ENCODE data around the gene C9orf152.

Gene C9orf152

DNA sequence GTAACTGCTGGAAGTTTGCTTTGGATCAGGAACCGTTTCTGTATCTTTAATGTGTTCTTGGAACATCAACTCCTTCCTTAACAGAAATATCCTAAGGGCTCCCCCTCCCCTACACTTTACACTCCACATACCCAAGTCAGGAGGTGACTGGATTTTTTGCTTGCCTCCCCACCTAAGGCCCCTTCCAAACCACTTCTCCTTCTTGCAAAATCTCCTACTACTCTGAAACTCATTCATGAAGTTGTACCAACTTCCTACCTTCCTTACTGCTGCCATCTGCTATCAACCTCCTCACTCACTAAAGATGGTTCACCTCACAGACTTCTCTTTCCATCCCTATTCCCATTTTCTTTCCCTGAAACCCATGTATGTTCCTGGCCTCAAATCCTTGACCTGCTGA is 32.2 kb upstream of the C9orf152 start:
- no peak for TF ChIP-seq TOX (CRISPR knock-in tag; IDR thresholded peaks at IDR 0.05; ENCODE audit: borderline replicate concordance)
- no peak for ATAC-seq

- no peak for ATAC-seq
- TF ChIP-seq RARB (CRISPR knock-in tag; IDR thresholded peaks at IDR 0.05), result no peak
- TF ChIP-seq BACH2 (CRISPR knock-in tag; IDR thresholded peaks at IDR 0.05; ENCODE audit: borderline replicate concordance), result no peak
- no peak for TF ChIP-seq ZNF8 (CRISPR knock-in tag; IDR thresholded peaks at IDR 0.05)
These were observed 20.4 kb upstream of the C9orf152 start for GRCh38 chr9:110228321-110228720.

GRCh38 chr9:110224583-110224982 is 16.6 kb upstream of the C9orf152 start:
- no peak for TF ChIP-seq POU6F1 (CRISPR knock-in tag; IDR thresholded peaks at IDR 0.05; ENCODE audit: borderline replicate concordance, low read depth)
- TF ChIP-seq CSRNP3 (CRISPR knock-in tag; IDR thresholded peaks at IDR 0.05), result no peak
- no peak for TF ChIP-seq ZNF8 (CRISPR knock-in tag; IDR thresholded peaks at IDR 0.05)
- TF ChIP-seq TOX (CRISPR knock-in tag; IDR thresholded peaks at IDR 0.05; ENCODE audit: borderline replicate concordance), result no peak
- TF ChIP-seq ZFP30 (CRISPR knock-in tag; IDR thresholded peaks at IDR 0.05), result no peak
- TF ChIP-seq GLIS3 (CRISPR knock-in tag; IDR thresholded peaks at IDR 0.05), result no peak
- TF ChIP-seq TSHZ2 (CRISPR knock-in tag; IDR thresholded peaks at IDR 0.05), result no peak
- no peak for TF ChIP-seq ZFP3 (CRISPR knock-in tag; IDR thresholded peaks at IDR 0.05)
- TF ChIP-seq, protein P1, sequence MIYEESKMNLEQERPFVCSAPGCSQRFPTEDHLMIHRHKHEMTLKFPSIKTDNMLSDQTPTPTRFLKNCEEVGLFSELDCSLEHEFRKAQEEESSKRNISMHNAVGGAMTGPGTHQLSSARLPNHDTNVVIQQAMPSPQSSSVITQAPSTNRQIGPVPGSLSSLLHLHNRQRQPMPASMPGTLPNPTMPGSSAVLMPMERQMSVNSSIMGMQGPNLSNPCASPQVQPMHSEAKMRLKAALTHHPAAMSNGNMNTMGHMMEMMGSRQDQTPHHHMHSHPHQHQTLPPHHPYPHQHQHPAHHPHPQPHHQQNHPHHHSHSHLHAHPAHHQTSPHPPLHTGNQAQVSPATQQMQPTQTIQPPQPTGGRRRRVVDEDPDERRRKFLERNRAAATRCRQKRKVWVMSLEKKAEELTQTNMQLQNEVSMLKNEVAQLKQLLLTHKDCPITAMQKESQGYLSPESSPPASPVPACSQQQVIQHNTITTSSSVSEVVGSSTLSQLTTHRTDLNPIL (CRISPR knock-in tag; IDR thresholded peaks at IDR 0.05; ENCODE audit: low read depth), result no peak
- no peak for TF ChIP-seq ESRRG (CRISPR knock-in tag; IDR thresholded peaks at IDR 0.05)
- no peak for TF ChIP-seq OSR1 (CRISPR knock-in tag; IDR thresholded peaks at IDR 0.05)
- no peak for TF ChIP-seq BACH2 (CRISPR knock-in tag; IDR thresholded peaks at IDR 0.05; ENCODE audit: borderline replicate concordance)
- TF ChIP-seq SNAI2 (CRISPR knock-in tag; IDR thresholded peaks at IDR 0.05), result no peak
- no peak for TF ChIP-seq RARB (CRISPR knock-in tag; IDR thresholded peaks at IDR 0.05)
- no peak for TF ChIP-seq ZNF565 (CRISPR knock-in tag; conservative IDR thresholded peaks at IDR 0.05; ENCODE audit: low read depth)
- no peak for TF ChIP-seq TCF4 (CRISPR knock-in tag; IDR thresholded peaks at IDR 0.05; ENCODE audit: borderline replicate concordance)
- TF ChIP-seq PPARA (CRISPR knock-in tag; IDR thresholded peaks at IDR 0.05; ENCODE audit: borderline replicate concordance), result no peak
- TF ChIP-seq CSDC2 (CRISPR knock-in tag; IDR thresholded peaks at IDR 0.05), result no peak
- ATAC-seq, result no peak

DNA sequence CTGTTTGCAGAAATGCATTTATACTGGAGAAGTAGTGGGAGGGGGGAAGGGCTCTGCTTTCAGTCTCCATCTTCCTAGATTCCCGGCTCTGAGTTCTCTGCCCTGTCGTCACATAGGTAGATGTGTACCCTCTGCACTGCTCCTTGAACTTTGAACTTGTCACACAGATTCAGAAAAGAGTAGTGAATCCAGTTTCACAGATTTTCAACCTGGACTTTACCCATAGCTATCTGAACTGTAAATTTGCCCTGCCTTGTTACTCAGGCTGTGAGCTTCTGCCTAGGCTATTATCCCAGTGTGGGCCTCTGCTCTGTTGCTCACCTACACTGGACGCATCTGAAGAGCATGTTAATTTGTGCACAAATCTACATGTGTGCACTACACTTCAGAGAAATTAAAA is 12.8 kb upstream of the C9orf152 start:
- TF ChIP-seq OSR1 (CRISPR knock-in tag; IDR thresholded peaks at IDR 0.05) (no peak), RARB (CRISPR knock-in tag; IDR thresholded peaks at IDR 0.05) (no peak), TSHZ2 (CRISPR knock-in tag; IDR thresholded peaks at IDR 0.05) (no peak), ARNTL (CRISPR knock-in tag; IDR thresholded peaks at IDR 0.05; ENCODE audit: borderline replicate concordance, low read depth) (no peak)
- ATAC-seq, result no peak

Measured in SK-N-SH treated with all-trans-retinoic acid at 6 μM for 48 hours (cell line).